Cerebellar nuclear complex (tissue), 1 donor: Measurements from ENCODE around the gene KLRF1.
"Not testable (repeated sequence)": the region's sequence is repeated elsewhere in the genome, so short reads cannot be mapped to it uniquely, and the experiment has no call there.

Experiments used
- DNase-seq, 2 experiments: peaks; one replicate each; lab custom pipeline; 2025; lab: John Stamatoyannopoulos, UW

Gene KLRF1

GRCh38 chr12:9870286-9870866, 43.1 kb downstream of the KLRF1 start:
- DNase-seq = no peak

- DNase-seq = no peak
Measured at GRCh38 chr12:9872162-9872561, 44.9 kb downstream of the KLRF1 start.

- DNase-seq = no peak
Measured at GRCh38 chr12:9872742-9873141, 45.5 kb downstream of the KLRF1 start.

GRCh38 chr12:9876120-9876519, 48.8 kb downstream of the KLRF1 start:
- DNase-seq = not testable (repeated sequence)

- DNase-seq = no peak
Measured at GRCh38 chr12:9880532-9881078, 53.3 kb downstream of the KLRF1 start.

GRCh38 chr12:9881246-9881645, 54.0 kb downstream of the KLRF1 start, which contains the start of gene KLRF2:
Gene KLRF2, plus strand, starts transcription at chr12:9881489. Its CDS starts 107 bp downstream, at chr12:9881596.
- no peak for DNase-seq

GRCh38 chr12:9881988-9882387, 54.7 kb downstream of the KLRF1 start:
- no peak for DNase-seq

GRCh38 chr12:9883175-9883574, 55.9 kb downstream of the KLRF1 start:
- no peak for DNase-seq

- DNase-seq = no peak
Measured at GRCh38 chr12:9888665-9889273, 61.5 kb downstream of the KLRF1 start.
